Measurements from ENCODE around the gene IL22RA1.

IL22RA1 gene

GRCh38 chr1:24096009-24096738, 46.8 kb downstream of the IL22RA1 start:
- DNase-seq, result no peak

GRCh38 chr1:24095140-24095859, 47.6 kb downstream of the IL22RA1 start:
- no peak for DNase-seq

- no peak for DNase-seq
These were observed 48.4 kb downstream of the IL22RA1 start for GRCh38 chr1:24094554-24094953.

GRCh38 chr1:24093732-24094131, 49.2 kb downstream of the IL22RA1 start:
- no peak for DNase-seq

GRCh38 chr1:24092979-24093378, 50.0 kb downstream of the IL22RA1 start:
- no peak for DNase-seq

- no peak for DNase-seq
These were observed 50.9 kb downstream of the IL22RA1 start for GRCh38 chr1:24091971-24092482.

- no peak for DNase-seq
These were observed 52.2 kb downstream of the IL22RA1 start for GRCh38 chr1:24090736-24091135.

- DNase-seq, result no peak
These were observed 53.0 kb downstream of the IL22RA1 start for GRCh38 chr1:24089743-24090555.

- DNase-seq, result no peak
These were observed 53.8 kb downstream of the IL22RA1 start for GRCh38 chr1:24089027-24089742.

- no peak for DNase-seq
These were observed 56.5 kb downstream of the IL22RA1 start for GRCh38 chr1:24086466-24086865.

GRCh38 chr1:24085546-24085945, 57.4 kb downstream of the IL22RA1 start:
- DNase-seq, result peak; percentile 26

- DNase-seq, result no peak
These were observed 57.9 kb downstream of the IL22RA1 start for GRCh38 chr1:24085007-24085406.

- no peak for DNase-seq
These were observed 58.9 kb downstream of the IL22RA1 start for GRCh38 chr1:24084050-24084449.

GRCh38 chr1:24082372-24082771, 60.6 kb downstream of the IL22RA1 start:
- DNase-seq, result no peak

- no peak for DNase-seq
These were observed 61.8 kb downstream of the IL22RA1 start for GRCh38 chr1:24081190-24081589.

GRCh38 chr1:24080131-24080530, 62.8 kb downstream of the IL22RA1 start:
- DNase-seq, result no peak

- DNase-seq, result no peak
These were observed 65.5 kb downstream of the IL22RA1 start for GRCh38 chr1:24077278-24077978.

- DNase-seq, result no peak
These were observed 67.0 kb downstream of the IL22RA1 start for GRCh38 chr1:24075946-24076345.

GRCh38 chr1:24075590-24075854, 67.4 kb downstream of the IL22RA1 start:
- DNase-seq, result no peak

- no peak for DNase-seq
These were observed 67.9 kb downstream of the IL22RA1 start for GRCh38 chr1:24074817-24075589.

- no peak for DNase-seq
These were observed 68.7 kb downstream of the IL22RA1 start for GRCh38 chr1:24074196-24074595.
